Mesendoderm (in vitro differentiated cells): ENCODE data around the gene ADGRG3.

Experiments
- DNase-seq: peaks from one replicate; pipeline ENCODE4 v3.0.0; 2013
- H2AK5ac ChIP-seq: 2 replicates; pipeline ENCODE4 v1.6.1; 2013; ENCODE audit warnings: low read length, inconsistent platforms
- H2BK120ac ChIP-seq: 2 replicates; pipeline ENCODE4 v1.6.1; 2013; ENCODE audit warnings: low read depth, mild to moderate bottlenecking, low read length, moderate library complexity, mixed read lengths
- H2BK15ac ChIP-seq: replicated peaks from 2 replicates; pipeline ENCODE4 v1.6.1; 2013; ENCODE audit warnings: low read depth, mild to moderate bottlenecking, moderate library complexity
- H2BK5ac ChIP-seq: 2 replicates; pipeline ENCODE4 v1.6.1; 2013; ENCODE audit warnings: low read length, inconsistent platforms
- H3K18ac ChIP-seq: 2 replicates; pipeline ENCODE4 v1.6.1; 2013; ENCODE audit warnings: mild to moderate bottlenecking, low read length, mixed read lengths
- H3K23ac ChIP-seq: one replicate; pipeline ENCODE4 v1.6.1; 2013; ENCODE audit warnings: low read length
- H3K27ac ChIP-seq: 2 replicates; pipeline ENCODE4 v1.5.1; 2013; ENCODE audit warnings: low read depth, mild to moderate bottlenecking, inconsistent platforms, low read length, moderate library complexity
- H3K27me3 ChIP-seq: 2 replicates; pipeline ENCODE4 v1.6.1; 2013; ENCODE audit warnings: low read length, control low read depth, mild to moderate bottlenecking, inconsistent platforms; ENCODE audit not compliant: insufficient read depth, poor library complexity
- H3K36me3 ChIP-seq: 2 replicates; pipeline ENCODE4 v1.6.1; 2013; ENCODE audit warnings: low read length, inconsistent platforms; ENCODE audit not compliant: control insufficient read depth, insufficient read depth
- H3K4ac ChIP-seq: one replicate; pipeline ENCODE4 v1.6.1; 2013; ENCODE audit warnings: low read depth, mild to moderate bottlenecking, low read length, moderate library complexity
- H3K4me1 ChIP-seq: 2 replicates; pipeline ENCODE4 v1.6.1; 2013; ENCODE audit warnings: low read depth, low read length, inconsistent platforms; ENCODE audit not compliant: control insufficient read depth
- H3K4me2 ChIP-seq: 2 replicates; pipeline ENCODE4 v1.6.1; 2013; ENCODE audit warnings: low read length
- H3K4me3 ChIP-seq: 2 replicates; pipeline ENCODE4 v1.5.1; 2013; ENCODE audit warnings: mild to moderate bottlenecking, low read length
- H3K56ac ChIP-seq: one replicate; pipeline ENCODE4 v1.6.1; 2013; ENCODE audit warnings: low read length
- H3K79me1 ChIP-seq: 2 replicates; pipeline ENCODE4 v1.6.1; 2013; ENCODE audit warnings: low read length, inconsistent platforms
- H3K79me2 ChIP-seq: 2 replicates; pipeline ENCODE4 v1.6.1; 2013; ENCODE audit warnings: mild to moderate bottlenecking, low read length; ENCODE audit not compliant: control insufficient read depth, insufficient read depth
- H3K9ac ChIP-seq: 2 replicates; pipeline ENCODE4 v1.6.1; 2013; ENCODE audit warnings: low read length, inconsistent platforms
- H4K5ac ChIP-seq: one replicate; pipeline ENCODE4 v1.6.1; 2013; ENCODE audit warnings: low read length
- H4K8ac ChIP-seq: one replicate; pipeline ENCODE4 v1.6.1; 2013; ENCODE audit warnings: low read depth, mild to moderate bottlenecking, control low read depth, low read length, moderate library complexity
- WGBS: extraction: QIAGEN DNeasy Blood & Tissue Kit; methylation state at CpG from one replicate; pipeline ENCODE4 v1.1.7; 2013; ENCODE audit warnings: low lambda C conversion rate, missing lambda C conversion rate; ENCODE audit not compliant: insufficient coverage; ENCODE audit errors: extremely low coverage; 5-methylcytosine and 5-hydroxymethylcytosine counted together

ADGRG3 gene

DNA sequence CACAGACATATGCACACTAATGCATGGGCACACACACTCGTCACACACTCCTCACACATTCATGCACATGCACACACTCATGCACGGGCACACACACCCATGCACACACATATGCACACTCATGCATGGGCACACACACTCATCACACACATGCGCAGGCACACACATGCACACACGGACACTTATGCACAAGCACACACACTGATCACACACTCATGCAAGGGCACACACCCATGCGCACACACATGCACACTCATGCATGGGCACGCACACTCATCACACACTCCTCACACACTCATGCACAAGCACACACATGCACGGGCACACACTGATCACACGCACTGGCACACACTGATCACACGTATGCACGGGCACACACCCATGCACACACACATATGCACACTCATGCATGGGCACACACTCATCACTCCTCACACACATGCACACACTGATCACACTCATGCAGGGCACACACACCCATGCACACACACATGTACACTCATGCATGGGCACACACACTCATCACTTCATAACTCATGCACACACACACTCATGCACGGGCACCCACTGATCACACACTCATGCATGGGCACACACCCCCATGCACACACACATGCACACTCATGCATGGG lies 23.6 kb upstream of the ADGRG3 start:
- H2BK15ac ChIP-seq, result no peak overlapping the region

GRCh38 chr16:57645169-57645568 lies 22.9 kb upstream of the ADGRG3 start:
- Histone ChIP-seq H4K8ac (no peak overlapping the region), H3K4ac (no peak overlapping the region), H3K4me3 (no peak overlapping the region), H2BK5ac (no peak overlapping the region), H3K18ac (no peak overlapping the region), H3K4me2 (no peak overlapping the region), H3K36me3 (no peaks in the 10 kb centered on the region), H4K5ac (no peak overlapping the region), H2AK5ac (no peak overlapping the region), H2BK15ac (no peak overlapping the region), H3K4me1 (no peaks in the 10 kb centered on the region), H2BK120ac (no peak overlapping the region), H3K27ac (no peak overlapping the region), H3K27me3 (no peaks in the 10 kb centered on the region), H3K23ac (no peak overlapping the region), H3K79me2 (no peaks in the 10 kb centered on the region), H3K56ac (no peak overlapping the region), H3K9ac (no peak overlapping the region), H3K79me1 (no peaks in the 10 kb centered on the region)
- no peak for DNase-seq
- WGBS, result no CpG with 5 or more reads among the region's 10 CpGs

More for the DNA sequence above, 23.6 kb upstream of the ADGRG3 start:
- H3K4me1 ChIP-seq, result no peaks in the 10 kb centered on the region
- no CpG with 5 or more reads among the region's 11 CpGs for WGBS
- no peak overlapping the region for H2BK5ac ChIP-seq
- no peak overlapping the region for H3K9ac ChIP-seq
- no peak overlapping the region for H4K8ac ChIP-seq
- H3K18ac ChIP-seq, result no peak overlapping the region
- H3K27me3 ChIP-seq, result no peaks in the 10 kb centered on the region
- H3K23ac ChIP-seq, result no peak overlapping the region
- H3K4me2 ChIP-seq, result no peak overlapping the region
- H2BK120ac ChIP-seq, result no peak overlapping the region
- no peak overlapping the region for H3K27ac ChIP-seq
- H3K4me3 ChIP-seq, result no peak overlapping the region
- no peak overlapping the region for H2AK5ac ChIP-seq
- DNase-seq, result no peak
- no peak overlapping the region for H3K56ac ChIP-seq
- H3K79me2 ChIP-seq, result no peaks in the 10 kb centered on the region
- no peaks in the 10 kb centered on the region for H3K79me1 ChIP-seq
- H3K4ac ChIP-seq, result no peak overlapping the region
- no peaks in the 10 kb centered on the region for H3K36me3 ChIP-seq
- no peak overlapping the region for H4K5ac ChIP-seq

DNA sequence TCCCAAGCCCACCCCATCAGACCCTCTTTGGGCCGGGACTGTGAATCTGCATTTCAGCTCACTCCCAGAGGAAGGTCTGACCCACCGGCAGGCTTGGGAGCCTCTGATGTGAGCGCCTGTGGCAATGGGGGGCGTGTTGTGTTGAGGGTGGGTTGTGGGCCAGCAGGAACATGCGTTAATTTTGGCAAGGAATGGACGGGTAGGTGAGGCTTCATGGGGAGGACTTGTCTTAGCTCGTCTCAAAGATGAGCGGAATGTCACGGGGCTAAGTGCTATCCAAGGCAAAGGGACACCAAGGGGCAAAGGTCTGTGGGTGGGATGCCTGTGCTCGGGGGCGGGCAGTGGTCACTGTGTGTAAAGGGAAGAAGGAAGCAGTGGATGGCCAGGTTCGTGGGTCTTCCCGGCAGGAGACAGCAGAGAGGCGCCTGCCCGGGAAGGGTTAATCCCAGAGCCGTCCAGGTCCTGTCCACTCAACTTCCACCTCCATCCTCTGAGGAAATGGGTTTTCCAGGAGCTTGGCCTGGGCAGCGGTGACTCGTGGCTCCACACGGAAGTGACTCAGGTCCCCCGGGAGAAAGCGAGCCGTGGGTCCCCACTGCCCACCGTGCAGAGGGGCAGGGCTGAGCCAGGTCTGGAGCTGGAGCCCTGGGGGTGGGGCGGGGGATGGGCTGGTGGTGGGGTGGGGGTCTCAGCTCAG lies 22.3 kb upstream of the ADGRG3 start:
- no peak overlapping the region for H2AK5ac ChIP-seq
- no peak overlapping the region for H2BK120ac ChIP-seq
- H3K18ac ChIP-seq, result no peak overlapping the region
- H2BK5ac ChIP-seq, result no peak overlapping the region
- no peak overlapping the region for H3K23ac ChIP-seq
- no peak overlapping the region for H3K4ac ChIP-seq
- DNase-seq, result no peak
- no peaks in the 10 kb centered on the region for H3K36me3 ChIP-seq
- H4K8ac ChIP-seq, result no peak overlapping the region
- no peaks in the 10 kb centered on the region for H3K27me3 ChIP-seq
- H4K5ac ChIP-seq, result no peak overlapping the region
- no peak overlapping the region for H3K27ac ChIP-seq
- H3K4me1 ChIP-seq, result no peaks in the 10 kb centered on the region
- no peak overlapping the region for H3K4me2 ChIP-seq
- no peak overlapping the region for H3K56ac ChIP-seq
- H3K4me3 ChIP-seq, result no peak overlapping the region
- H3K79me2 ChIP-seq, result no peaks in the 10 kb centered on the region
- H2BK15ac ChIP-seq, result no peak overlapping the region
- no peak overlapping the region for H3K9ac ChIP-seq
- H3K79me1 ChIP-seq, result no peaks in the 10 kb centered on the region
- no CpG with 5 or more reads among the region's 24 CpGs for WGBS

GRCh38 chr16:57646388-57647039 lies 21.6 kb upstream of the ADGRG3 start:
- no peaks in the 10 kb centered on the region for H3K27me3 ChIP-seq
- no peak overlapping the region for H3K4me2 ChIP-seq
- H3K23ac ChIP-seq, result no peak overlapping the region
- H3K4me1 ChIP-seq, result no peaks in the 10 kb centered on the region
- H3K27ac ChIP-seq, result no peak overlapping the region
- H2BK120ac ChIP-seq, result no peak overlapping the region
- DNase-seq, result no peak
- no peak overlapping the region for H3K9ac ChIP-seq
- no peak overlapping the region for H4K8ac ChIP-seq
- H3K79me1 ChIP-seq, result no peaks in the 10 kb centered on the region
- H4K5ac ChIP-seq, result no peak overlapping the region
- WGBS, result no CpG with 5 or more reads among the region's 14 CpGs
- H3K56ac ChIP-seq, result no peak overlapping the region
- H3K18ac ChIP-seq, result no peak overlapping the region
- H2BK15ac ChIP-seq, result no peak overlapping the region
- no peak overlapping the region for H2AK5ac ChIP-seq
- H3K4ac ChIP-seq, result no peak overlapping the region
- no peaks in the 10 kb centered on the region for H3K79me2 ChIP-seq
- H3K36me3 ChIP-seq, result no peaks in the 10 kb centered on the region
- H2BK5ac ChIP-seq, result no peak overlapping the region
- H3K4me3 ChIP-seq, result no peak overlapping the region

- no peak overlapping the region for H3K4me2 ChIP-seq
- no peak overlapping the region for H3K23ac ChIP-seq
- H3K56ac ChIP-seq, result no peak overlapping the region
- H2BK15ac ChIP-seq, result no peak overlapping the region
- H4K5ac ChIP-seq, result no peak overlapping the region
- WGBS, result no CpG with 5 or more reads among the region's 10 CpGs
- H3K9ac ChIP-seq, result no peak overlapping the region
- H3K79me2 ChIP-seq, result no peaks in the 10 kb centered on the region
- no peak for DNase-seq
- no peaks in the 10 kb centered on the region for H3K27me3 ChIP-seq
- H3K79me1 ChIP-seq, result no peaks in the 10 kb centered on the region
- no peak overlapping the region for H4K8ac ChIP-seq
- no peak overlapping the region for H2BK5ac ChIP-seq
- no peaks in the 10 kb centered on the region for H3K36me3 ChIP-seq
- no peak overlapping the region for H3K4me3 ChIP-seq
- no peak overlapping the region for H2AK5ac ChIP-seq
- no peak overlapping the region for H3K4ac ChIP-seq
- H3K18ac ChIP-seq, result no peak overlapping the region
- no peak overlapping the region for H2BK120ac ChIP-seq
- H3K27ac ChIP-seq, result no peak overlapping the region
- no peaks in the 10 kb centered on the region for H3K4me1 ChIP-seq
Measured at GRCh38 chr16:57647136-57647875, 20.8 kb upstream of the ADGRG3 start.
